Fibroblast of the conjunctiva (primary cell): ENCODE data around the gene SASH1.
A peak's percentile ranks its signal among the peaks of the same experiment; 100 is the strongest.
"Not testable (repeated sequence)": the region's sequence is repeated elsewhere in the genome, so short reads cannot be mapped to it uniquely, and the experiment has no call there.

Source experiments
- DNase-seq: peaks from one replicate; pipeline ENCODE4 v3.0.0-alpha.2; 2010; ENCODE audit warnings: low read depth

SASH1 gene

GRCh38 chr6:148548749-148549140, 206.1 kb downstream of the SASH1 start:
- no peak for DNase-seq

DNA sequence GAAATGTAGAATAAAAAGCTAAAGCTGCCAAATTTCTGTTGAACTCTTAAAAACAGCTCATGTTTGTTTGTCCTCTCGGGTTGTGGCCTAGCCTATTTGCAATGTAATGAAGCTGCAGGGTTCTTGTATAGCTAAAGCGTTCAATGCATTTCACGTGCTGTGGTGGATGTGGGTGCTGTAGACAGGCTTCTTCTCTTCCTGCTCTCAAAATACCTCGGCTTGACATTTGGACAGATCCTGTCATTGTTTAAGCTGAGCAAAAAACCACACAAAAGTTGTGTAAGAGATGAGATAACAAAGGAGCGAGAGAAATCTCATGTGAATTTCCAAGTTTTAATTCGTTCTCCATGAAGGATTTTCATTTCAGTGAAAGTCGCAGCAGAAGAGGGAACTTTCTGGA, 207.9 kb downstream of the SASH1 start:
- DNase-seq: no peak

DNA sequence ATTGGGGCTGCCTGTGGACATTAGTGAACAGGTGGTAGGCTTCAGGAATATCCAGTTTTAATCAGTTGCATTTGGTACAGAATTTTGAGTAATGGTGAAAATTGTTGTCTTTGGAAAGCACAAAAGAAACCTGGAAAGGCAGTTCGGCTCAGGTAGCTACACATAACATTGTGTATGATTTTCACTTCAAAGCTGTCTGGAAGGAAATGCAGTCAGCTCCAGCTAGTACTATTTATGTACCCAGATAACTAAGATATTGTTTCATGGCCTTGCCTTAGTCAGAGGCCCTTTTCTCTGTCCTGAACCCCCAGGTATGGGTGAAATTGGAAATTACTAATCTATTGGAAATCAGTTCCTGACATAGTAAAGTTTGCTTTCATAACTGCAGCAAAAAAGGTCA, 208.6 kb downstream of the SASH1 start:
- DNase-seq: no peak

DNA sequence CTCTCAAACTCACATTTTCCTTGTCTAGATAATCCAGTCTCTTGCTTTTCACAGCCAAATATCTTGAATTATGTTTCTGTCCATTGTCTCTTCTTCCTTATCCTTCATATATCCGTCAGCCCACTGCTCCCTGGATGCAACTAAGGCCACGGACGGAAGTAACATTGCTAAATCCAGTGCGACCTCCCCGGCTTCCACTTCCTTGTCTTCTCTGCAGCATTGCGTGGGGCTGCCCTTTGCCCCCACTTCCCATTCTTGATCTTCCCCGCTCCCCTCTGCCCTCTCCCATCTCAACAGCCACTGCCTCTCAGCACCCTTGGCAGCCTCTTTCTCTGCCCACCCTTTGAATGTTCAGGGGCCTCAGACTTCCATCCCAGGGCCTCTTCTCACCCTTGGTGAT, 213.8 kb downstream of the SASH1 start:
- DNase-seq: no peak

DNA sequence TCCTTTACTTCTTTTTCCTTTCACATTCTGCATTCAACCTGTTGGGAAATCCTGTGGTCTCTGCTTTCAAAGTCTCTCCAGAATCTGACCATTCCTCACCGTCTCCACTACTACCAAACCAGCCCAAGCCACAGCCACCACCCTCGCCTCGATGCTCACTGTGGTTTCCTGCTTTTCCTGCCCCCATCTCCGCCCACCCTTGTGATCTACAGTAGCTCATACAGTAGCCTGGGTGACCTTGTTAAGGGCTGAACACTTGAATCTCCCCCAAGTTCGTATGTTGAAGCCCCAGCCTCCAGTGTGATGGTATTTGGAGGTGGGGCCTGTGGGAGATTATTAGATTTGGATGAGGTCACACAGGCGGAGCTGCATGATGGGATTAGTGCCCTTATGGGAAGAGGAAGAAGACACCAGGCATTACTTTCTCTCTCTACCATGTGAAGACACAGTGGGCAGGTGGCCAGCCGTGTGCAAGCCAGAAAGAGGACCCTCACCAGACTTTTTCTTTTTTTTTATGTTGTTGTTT, 215.2 kb downstream of the SASH1 start:
- no peak for DNase-seq

DNA sequence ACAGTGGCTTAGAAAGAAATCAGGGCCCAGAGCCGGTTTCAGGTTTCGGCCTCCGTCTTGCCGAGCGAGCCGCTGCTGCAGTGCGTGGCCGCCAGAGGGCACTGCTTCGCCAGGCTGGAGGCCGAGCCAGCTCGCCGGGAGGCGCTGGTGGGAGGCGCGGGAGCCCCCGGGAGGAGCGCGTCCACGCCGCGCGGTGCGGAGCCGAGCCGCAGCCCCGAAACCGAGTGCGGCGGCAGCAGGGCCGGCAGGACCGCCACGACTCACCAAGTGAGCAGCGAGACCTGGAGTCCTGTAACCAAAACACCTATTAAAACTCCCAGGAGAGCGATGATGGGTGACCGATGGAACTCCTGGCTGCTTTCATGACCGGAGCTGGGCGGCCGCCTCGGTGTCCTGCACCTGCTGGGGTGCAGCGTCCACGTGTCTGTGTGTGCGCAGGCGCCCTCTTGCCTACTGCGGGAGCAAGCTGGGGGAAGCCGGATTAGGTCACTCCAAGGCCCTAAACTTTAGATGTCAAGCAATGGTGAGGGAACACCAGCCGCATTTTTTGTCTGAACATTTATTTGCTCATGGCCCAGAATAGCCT, 217.3 kb downstream of the SASH1 start:
- DNase-seq: peak; percentile 40

- DNase-seq: no peak
Measured at GRCh38 chr6:148561629-148562028, 219.0 kb downstream of the SASH1 start.

- no peak for DNase-seq
Measured at GRCh38 chr6:148563066-148563465, 220.4 kb downstream of the SASH1 start.

DNA sequence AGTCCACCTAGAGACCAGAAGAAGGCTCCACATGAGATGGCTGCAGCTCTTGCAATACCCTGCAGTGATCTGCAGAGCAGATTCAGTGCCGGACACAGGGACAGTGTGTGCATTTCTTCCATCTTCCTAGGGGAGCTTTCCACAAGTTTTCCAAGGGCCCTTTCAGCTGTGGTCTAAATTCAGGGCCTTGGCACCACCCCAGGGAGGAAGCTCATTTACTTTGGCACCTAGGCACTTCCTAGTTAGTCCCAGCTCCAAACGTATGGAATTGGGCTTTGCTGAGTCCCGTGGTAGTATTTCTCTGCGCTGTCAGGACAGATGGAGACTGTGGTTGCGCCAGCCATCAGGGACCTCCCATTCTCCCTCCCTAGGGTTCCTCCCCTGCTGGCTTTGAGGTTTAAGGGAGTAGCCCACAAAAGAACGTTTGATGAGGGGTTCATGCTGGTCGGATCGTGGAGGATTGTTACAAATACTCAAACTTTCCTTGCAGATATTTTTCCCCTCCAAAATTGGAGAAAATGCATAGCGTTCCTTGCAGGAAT, 221.9 kb downstream of the SASH1 start:
- no peak for DNase-seq

DNA sequence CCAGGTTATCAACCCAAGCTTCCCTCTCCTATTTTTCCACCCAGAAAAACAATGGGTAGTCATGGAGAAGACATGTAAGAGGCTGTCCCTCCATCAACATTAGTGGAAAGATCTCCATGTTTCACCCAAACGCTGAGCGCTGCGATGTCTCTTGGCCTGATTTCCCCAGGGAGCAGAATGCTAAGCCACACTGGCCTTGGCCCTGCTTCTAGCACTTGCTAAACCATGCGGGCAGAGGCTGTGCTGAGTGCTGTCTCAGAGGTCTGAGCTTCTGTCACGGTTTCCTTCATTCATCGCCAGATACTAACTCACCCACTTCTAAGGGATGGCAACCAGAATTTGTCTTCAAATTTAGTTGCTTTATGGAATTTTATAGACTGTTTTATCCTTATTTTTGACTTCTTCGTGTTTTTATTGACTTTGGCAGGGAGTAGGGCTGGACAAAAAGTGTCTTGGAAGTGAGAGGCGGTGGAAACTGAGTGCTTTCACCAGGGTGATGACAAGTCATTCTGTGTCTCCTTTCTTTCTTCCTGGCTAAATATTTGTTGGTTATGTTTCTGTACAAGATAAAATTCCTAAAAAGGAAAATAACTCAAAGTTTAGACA, 222.8 kb downstream of the SASH1 start:
- no peak for DNase-seq

GRCh38 chr6:148565930-148566663, 223.5 kb downstream of the SASH1 start:
- DNase-seq: peak; percentile 38

DNA sequence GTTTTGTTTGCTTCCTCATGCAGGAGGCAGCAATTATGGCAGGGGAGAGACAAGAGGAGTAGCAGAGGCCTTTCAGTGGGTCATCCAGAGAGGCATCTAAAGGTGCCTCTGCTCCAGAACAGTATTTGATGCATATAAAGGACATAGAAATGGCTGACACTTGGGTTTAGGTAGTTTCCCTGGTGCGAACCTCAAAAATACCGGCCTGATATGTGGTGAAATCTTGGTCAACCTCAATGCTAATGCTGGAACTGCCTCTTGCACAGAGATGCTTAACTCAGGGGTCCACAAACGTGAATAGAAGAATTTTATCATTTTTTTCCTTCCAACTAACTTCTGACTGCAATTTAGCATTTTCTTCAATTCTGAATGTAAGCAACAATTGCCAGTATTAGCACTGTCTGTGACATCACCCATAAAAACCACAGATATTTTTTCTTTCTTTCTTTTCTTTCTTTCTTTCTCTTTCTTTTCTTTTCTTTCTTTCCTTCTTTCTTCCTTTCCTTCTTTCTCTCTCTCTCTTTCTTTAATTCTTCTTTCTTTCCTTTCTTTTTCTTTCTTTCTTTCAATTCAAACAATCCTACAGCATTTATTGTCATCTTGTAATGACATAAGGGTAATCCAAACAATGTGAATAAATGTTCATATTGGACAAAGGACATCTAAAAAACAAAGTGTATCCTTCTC, 224.2 kb downstream of the SASH1 start:
- DNase-seq: no peak

DNA sequence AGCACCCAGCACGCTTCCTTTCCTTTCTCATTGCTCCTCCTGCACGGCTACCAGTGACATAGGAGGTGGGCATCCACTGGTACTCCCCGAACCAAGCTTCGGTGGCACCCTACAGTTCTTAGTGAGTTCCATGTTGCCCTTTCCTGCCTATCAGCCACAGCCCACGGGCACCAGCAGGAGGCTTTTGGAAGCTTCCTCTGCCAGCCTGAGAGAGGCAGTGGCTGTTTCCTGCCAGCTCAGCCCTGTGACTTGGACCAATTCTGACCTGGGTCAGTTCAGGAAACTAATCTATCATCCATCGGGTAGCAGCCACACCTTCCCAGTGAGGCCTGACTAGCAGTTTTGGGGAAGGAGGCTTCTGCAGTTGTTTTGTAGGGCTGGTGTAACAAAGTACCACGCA, 227.8 kb downstream of the SASH1 start:
- DNase-seq: no peak

DNA sequence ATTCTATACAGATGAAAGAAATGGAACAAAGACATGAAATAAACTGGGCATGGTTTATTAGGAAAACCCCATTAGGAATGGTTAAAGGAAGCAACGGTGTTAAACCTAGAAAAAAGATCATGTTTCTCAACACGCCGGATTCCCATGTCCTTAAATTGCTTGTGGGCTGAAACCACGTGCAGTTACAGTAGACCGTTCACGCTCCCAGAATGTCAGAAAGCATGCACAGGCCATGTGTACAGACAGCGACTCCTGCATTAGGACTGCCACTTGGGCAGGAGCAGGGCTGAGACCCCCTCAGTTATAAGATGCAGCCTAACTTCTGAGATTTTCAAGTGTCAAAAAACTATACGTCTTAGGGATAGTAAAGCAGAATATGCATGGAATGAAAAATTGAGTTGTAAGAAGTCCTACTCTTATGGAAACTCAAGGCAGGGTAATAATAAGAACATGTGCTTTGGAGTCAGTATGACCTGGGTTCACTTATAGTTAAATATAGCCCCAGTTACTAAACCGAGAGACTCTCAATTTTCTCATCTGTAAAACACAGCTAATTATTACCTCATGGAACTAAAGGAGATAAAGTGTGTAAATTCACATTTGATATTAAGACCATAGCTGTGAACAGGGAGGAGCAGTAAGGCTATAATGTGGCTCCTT, 230.2 kb downstream of the SASH1 start:
- DNase-seq: no peak

DNA sequence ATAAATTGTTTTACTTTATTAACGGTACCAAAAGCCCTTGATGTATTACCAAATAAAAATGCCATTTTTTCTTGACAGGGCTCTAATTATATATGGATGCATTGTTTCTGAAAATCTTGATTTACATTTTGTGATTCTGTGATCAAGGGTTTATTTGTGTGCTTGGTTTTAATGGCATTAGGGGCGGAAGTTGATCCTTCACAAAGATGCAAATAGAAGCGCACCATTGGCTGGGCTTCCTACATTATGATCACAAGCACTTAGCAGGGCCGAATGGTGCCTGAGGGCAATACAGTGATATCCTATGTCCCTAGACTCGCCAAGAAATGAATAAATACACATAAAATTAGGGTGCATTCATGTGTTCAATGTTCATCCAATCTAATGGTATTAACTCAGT, 231.3 kb downstream of the SASH1 start:
- DNase-seq: no peak

GRCh38 chr6:148577687-148578488, 235.2 kb downstream of the SASH1 start:
- DNase-seq: peak; percentile 74

- no peak for DNase-seq
Measured at GRCh38 chr6:148578489-148578814, 235.8 kb downstream of the SASH1 start.

GRCh38 chr6:148578837-148579565, 236.4 kb downstream of the SASH1 start:
- DNase-seq: no peak

DNA sequence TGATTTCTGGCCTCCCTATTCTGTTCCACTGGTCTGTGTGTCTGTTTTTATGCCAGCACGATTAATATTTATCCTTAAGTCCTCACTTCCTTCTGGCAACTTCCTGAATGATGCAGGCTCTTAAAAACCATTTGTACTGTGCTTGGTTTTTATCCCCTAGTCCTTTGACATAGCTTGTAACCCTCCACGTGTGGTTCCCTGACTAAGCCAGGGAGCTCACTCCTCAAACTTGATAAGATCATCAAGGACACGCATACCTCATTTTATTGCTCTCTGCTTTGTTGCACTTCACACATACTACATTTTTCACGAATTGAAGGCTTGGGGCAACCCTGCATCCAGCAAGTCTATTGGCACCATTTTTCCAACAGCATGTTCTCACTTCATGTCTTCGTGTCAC, 237.8 kb downstream of the SASH1 start:
- no peak for DNase-seq

GRCh38 chr6:148583631-148584030, 241.0 kb downstream of the SASH1 start:
- DNase-seq: no peak

DNA sequence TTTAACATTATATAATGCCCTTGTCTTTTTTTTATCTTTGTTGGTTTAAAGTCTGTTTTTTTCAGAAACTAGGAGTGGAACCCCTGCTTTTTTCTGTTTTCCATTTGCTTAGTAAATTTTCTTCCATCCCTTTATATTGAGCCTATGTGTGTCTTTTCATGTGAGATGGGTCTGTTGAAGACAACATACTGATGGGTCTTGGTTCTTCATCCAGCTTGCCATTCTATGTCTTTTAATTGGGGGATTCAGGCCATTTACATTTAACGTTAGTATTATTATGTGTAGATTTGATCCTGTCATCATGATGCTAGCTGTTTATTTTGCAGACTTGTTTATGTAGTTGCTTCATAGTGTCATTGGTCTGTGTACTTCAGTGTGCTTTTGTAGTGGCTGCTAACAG, 243.0 kb downstream of the SASH1 start:
- not testable (repeated sequence) for DNase-seq
